GM23338 (cell line): ENCODE results near the gene SLC16A7.

ENCODE experiments used
- CREB1 ChIP-seq: fragments of 250-450 bp; sonication (Bioruptor Pico); IDR thresholded peaks from 2 replicates; pipeline ENCODE4 v1.5.0; 2020; ENCODE audit warnings: low read depth, mild to moderate bottlenecking, moderate library complexity
- EZH2 ChIP-seq: fragments of 200-600 bp; sonication (generic); IDR thresholded peaks from one replicate; pipeline ENCODE4 v1.8.0; 2017; ENCODE audit warnings: antibody characterized with exemption, mild to moderate bottlenecking, low read depth; ENCODE audit not compliant: unreplicated experiment
- EZH2phosphoT487 ChIP-seq: fragments of 200-600 bp; sonication (generic); IDR thresholded peaks from one replicate; pipeline ENCODE4 v1.8.1; 2018; ENCODE audit warnings: antibody characterized with exemption; ENCODE audit not compliant: unreplicated experiment
- JUNB ChIP-seq: IDR thresholded peaks from one replicate; pipeline ENCODE4 v1.6.1; 2016; ENCODE audit warnings: antibody characterized with exemption; ENCODE audit not compliant: unreplicated experiment
- NANOG ChIP-seq: IDR thresholded peaks from 2 replicates; pipeline ENCODE4 v1.6.1; 2016; ENCODE audit warnings: antibody characterized with exemption, borderline replicate concordance
- POLR2AphosphoS5 ChIP-seq: IDR thresholded peaks from 2 replicates; pipeline ENCODE4 v1.6.1; 2016; ENCODE audit warnings: antibody characterized with exemption, low read depth
- STAT1 ChIP-seq: IDR thresholded peaks from one replicate; pipeline ENCODE4 v1.6.1; 2016; ENCODE audit warnings: antibody characterized with exemption; ENCODE audit not compliant: unreplicated experiment
- ZNF331 ChIP-seq: fragments of 250-450 bp; sonication (Bioruptor Pico); IDR thresholded peaks from 2 replicates; pipeline ENCODE4 v1.5.0; 2020; ENCODE audit warnings: low read depth, mild to moderate bottlenecking, moderate library complexity
- TF ChIP-seq, protein P1 (sequence below), 2 experiments: fragments of 200-600 bp in 1 of 2; sonication (generic) in 1 of 2; conservative IDR thresholded peaks; 2 replicates each; pipeline versions ENCODE4 v1.5.1 to v1.6.1; 2016 to 2017; ENCODE audit warnings: antibody characterized with exemption in 2 of 2, low read depth in 2 of 2, mild to moderate bottlenecking in 2 of 2, moderate library complexity in 1 of 2
- TF ChIP-seq, protein P2 (sequence below): IDR thresholded peaks from one replicate; pipeline ENCODE4 v1.6.1; 2018; ENCODE audit warnings: antibody characterized with exemption; ENCODE audit not compliant: unreplicated experiment
- TF ChIP-seq, protein P3 (sequence below): IDR thresholded peaks from 2 replicates; pipeline ENCODE4 v1.6.1; 2016; ENCODE audit warnings: antibody characterized with exemption
- TF ChIP-seq, protein P4 (sequence below): fragments of 250-450 bp; sonication (Bioruptor Pico); IDR thresholded peaks from 2 replicates; pipeline ENCODE4 v1.5.0; 2020; ENCODE audit warnings: mild to moderate bottlenecking, moderate library complexity

DNA sequence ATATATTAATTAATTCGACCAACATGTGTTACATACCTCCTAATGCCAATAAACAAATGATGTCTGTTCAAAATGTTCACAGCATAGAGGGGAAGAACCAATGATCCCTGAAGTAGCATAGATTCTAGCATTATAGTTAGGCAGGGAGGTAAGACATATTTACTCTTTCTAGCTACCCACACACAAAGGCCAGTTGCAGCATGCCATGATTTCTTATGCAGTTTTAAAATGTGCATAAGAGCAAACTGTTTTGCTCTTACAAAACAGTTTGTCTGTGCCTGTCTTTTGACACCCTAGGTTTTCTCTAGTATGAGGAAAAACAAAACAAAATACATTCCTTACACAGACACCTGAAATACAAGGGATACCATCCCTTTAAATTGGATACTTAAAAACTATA is 61.9 kb downstream of the SLC16A7 start:
- TF ChIP-seq, protein P1, sequence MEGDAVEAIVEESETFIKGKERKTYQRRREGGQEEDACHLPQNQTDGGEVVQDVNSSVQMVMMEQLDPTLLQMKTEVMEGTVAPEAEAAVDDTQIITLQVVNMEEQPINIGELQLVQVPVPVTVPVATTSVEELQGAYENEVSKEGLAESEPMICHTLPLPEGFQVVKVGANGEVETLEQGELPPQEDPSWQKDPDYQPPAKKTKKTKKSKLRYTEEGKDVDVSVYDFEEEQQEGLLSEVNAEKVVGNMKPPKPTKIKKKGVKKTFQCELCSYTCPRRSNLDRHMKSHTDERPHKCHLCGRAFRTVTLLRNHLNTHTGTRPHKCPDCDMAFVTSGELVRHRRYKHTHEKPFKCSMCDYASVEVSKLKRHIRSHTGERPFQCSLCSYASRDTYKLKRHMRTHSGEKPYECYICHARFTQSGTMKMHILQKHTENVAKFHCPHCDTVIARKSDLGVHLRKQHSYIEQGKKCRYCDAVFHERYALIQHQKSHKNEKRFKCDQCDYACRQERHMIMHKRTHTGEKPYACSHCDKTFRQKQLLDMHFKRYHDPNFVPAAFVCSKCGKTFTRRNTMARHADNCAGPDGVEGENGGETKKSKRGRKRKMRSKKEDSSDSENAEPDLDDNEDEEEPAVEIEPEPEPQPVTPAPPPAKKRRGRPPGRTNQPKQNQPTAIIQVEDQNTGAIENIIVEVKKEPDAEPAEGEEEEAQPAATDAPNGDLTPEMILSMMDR (conservative IDR thresholded peaks at IDR 0.05; ENCODE audit: low read depth in 2 of 2), result no peak
- TF ChIP-seq JUNB, result no peak
- TF ChIP-seq CREB1 (CRISPR knock-in tag), result no peak
- TF ChIP-seq POLR2AphosphoS5, result no peak
- TF ChIP-seq, protein P2, sequence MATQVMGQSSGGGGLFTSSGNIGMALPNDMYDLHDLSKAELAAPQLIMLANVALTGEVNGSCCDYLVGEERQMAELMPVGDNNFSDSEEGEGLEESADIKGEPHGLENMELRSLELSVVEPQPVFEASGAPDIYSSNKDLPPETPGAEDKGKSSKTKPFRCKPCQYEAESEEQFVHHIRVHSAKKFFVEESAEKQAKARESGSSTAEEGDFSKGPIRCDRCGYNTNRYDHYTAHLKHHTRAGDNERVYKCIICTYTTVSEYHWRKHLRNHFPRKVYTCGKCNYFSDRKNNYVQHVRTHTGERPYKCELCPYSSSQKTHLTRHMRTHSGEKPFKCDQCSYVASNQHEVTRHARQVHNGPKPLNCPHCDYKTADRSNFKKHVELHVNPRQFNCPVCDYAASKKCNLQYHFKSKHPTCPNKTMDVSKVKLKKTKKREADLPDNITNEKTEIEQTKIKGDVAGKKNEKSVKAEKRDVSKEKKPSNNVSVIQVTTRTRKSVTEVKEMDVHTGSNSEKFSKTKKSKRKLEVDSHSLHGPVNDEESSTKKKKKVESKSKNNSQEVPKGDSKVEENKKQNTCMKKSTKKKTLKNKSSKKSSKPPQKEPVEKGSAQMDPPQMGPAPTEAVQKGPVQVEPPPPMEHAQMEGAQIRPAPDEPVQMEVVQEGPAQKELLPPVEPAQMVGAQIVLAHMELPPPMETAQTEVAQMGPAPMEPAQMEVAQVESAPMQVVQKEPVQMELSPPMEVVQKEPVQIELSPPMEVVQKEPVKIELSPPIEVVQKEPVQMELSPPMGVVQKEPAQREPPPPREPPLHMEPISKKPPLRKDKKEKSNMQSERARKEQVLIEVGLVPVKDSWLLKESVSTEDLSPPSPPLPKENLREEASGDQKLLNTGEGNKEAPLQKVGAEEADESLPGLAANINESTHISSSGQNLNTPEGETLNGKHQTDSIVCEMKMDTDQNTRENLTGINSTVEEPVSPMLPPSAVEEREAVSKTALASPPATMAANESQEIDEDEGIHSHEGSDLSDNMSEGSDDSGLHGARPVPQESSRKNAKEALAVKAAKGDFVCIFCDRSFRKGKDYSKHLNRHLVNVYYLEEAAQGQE, result no peak
- TF ChIP-seq EZH2, result no peak
- TF ChIP-seq EZH2phosphoT487, result no peak
- TF ChIP-seq, protein P3, sequence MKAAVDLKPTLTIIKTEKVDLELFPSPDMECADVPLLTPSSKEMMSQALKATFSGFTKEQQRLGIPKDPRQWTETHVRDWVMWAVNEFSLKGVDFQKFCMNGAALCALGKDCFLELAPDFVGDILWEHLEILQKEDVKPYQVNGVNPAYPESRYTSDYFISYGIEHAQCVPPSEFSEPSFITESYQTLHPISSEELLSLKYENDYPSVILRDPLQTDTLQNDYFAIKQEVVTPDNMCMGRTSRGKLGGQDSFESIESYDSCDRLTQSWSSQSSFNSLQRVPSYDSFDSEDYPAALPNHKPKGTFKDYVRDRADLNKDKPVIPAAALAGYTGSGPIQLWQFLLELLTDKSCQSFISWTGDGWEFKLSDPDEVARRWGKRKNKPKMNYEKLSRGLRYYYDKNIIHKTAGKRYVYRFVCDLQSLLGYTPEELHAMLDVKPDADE, result no peak
- TF ChIP-seq STAT1, result no peak
- TF ChIP-seq NANOG, result no peak
- no peak for TF ChIP-seq ZNF331 (CRISPR knock-in tag)
- TF ChIP-seq, protein P4, sequence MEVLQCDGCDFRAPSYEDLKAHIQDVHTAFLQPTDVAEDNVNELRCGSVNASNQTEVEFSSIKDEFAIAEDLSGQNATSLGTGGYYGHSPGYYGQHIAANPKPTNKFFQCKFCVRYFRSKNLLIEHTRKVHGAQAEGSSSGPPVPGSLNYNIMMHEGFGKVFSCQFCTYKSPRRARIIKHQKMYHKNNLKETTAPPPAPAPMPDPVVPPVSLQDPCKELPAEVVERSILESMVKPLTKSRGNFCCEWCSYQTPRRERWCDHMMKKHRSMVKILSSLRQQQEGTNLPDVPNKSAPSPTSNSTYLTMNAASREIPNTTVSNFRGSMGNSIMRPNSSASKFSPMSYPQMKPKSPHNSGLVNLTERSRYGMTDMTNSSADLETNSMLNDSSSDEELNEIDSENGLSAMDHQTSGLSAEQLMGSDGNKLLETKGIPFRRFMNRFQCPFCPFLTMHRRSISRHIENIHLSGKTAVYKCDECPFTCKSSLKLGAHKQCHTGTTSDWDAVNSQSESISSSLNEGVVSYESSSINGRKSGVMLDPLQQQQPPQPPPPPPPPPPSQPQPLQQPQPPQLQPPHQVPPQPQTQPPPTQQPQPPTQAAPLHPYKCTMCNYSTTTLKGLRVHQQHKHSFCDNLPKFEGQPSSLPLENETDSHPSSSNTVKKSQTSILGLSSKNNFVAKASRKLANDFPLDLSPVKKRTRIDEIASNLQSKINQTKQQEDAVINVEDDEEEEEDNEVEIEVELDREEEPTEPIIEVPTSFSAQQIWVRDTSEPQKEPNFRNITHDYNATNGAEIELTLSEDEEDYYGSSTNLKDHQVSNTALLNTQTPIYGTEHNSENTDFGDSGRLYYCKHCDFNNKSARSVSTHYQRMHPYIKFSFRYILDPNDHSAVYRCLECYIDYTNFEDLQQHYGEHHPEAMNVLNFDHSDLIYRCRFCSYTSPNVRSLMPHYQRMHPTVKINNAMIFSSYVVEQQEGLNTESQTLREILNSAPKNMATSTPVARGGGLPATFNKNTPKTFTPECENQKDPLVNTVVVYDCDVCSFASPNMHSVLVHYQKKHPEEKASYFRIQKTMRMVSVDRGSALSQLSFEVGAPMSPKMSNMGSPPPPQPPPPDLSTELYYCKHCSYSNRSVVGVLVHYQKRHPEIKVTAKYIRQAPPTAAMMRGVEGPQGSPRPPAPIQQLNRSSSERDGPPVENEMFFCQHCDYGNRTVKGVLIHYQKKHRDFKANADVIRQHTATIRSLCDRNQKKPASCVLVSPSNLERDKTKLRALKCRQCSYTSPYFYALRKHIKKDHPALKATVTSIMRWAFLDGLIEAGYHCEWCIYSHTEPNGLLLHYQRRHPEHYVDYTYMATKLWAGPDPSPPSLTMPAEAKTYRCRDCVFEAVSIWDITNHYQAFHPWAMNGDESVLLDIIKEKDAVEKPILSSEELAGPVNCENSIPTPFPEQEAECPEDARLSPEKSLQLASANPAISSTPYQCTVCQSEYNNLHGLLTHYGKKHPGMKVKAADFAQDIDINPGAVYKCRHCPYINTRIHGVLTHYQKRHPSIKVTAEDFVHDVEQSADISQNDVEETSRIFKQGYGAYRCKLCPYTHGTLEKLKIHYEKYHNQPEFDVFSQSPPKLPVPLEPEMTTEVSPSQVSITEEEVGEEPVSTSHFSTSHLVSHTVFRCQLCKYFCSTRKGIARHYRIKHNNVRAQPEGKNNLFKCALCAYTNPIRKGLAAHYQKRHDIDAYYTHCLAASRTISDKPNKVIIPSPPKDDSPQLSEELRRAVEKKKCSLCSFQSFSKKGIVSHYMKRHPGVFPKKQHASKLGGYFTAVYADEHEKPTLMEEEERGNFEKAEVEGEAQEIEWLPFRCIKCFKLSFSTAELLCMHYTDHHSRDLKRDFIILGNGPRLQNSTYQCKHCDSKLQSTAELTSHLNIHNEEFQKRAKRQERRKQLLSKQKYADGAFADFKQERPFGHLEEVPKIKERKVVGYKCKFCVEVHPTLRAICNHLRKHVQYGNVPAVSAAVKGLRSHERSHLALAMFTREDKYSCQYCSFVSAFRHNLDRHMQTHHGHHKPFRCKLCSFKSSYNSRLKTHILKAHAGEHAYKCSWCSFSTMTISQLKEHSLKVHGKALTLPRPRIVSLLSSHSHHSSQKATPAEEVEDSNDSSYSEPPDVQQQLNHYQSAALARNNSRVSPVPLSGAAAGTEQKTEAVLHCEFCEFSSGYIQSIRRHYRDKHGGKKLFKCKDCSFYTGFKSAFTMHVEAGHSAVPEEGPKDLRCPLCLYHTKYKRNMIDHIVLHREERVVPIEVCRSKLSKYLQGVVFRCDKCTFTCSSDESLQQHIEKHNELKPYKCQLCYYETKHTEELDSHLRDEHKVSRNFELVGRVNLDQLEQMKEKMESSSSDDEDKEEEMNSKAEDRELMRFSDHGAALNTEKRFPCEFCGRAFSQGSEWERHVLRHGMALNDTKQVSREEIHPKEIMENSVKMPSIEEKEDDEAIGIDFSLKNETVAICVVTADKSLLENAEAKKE (CRISPR knock-in tag), result no peak
